IMR-90 (cell line): ENCODE results near the gene FRY.

ENCODE experiments used
- CTCF ChIP-seq: conservative IDR thresholded peaks from 2 replicates; pipeline ENCODE4 v1.5.1; 2012; ENCODE audit warnings: mild to moderate bottlenecking, low read depth, low read length, improper control_type of control experiment
- ELK1 ChIP-seq: fragments of 150-350 bp; IDR thresholded peaks from 2 replicates; pipeline ENCODE4 v1.6.1; 2016; ENCODE audit warnings: low read depth, mild to moderate bottlenecking, low read length, moderate library complexity, borderline replicate concordance
- FOS ChIP-seq: fragments of 150-350 bp; IDR thresholded peaks from 2 replicates; pipeline ENCODE4 v1.6.1; 2016; ENCODE audit warnings: low read depth, low read length
- MAFK ChIP-seq: IDR thresholded peaks from 2 replicates; pipeline ENCODE4 v1.6.1; 2012; ENCODE audit warnings: low read depth, low read length, improper control_type of control experiment
- MXI1 ChIP-seq: IDR thresholded peaks from 2 replicates; pipeline ENCODE4 v1.6.1; 2012; ENCODE audit warnings: low read depth, mild to moderate bottlenecking, low read length, moderate library complexity, borderline replicate concordance
- NFE2L2 ChIP-seq: fragments of 150-350 bp; IDR thresholded peaks from 2 replicates; pipeline ENCODE4 v1.6.1; 2016; ENCODE audit warnings: low read depth, mild to moderate bottlenecking, low read length
- POLR2A ChIP-seq: IDR thresholded peaks from 2 replicates; pipeline ENCODE4 v1.6.1; 2012; ENCODE audit warnings: mild to moderate bottlenecking, low read depth, low read length
- RAD21 ChIP-seq: IDR thresholded peaks from 2 replicates; pipeline ENCODE4 v1.6.1; 2012; ENCODE audit warnings: low read length, improper control_type of control experiment
- RCOR1 ChIP-seq: IDR thresholded peaks from 2 replicates; pipeline ENCODE4 v1.6.1; 2012; ENCODE audit warnings: mild to moderate bottlenecking, low read length, improper control_type of control experiment; ENCODE audit not compliant: insufficient replicate concordance
- RFX5 ChIP-seq: IDR thresholded peaks from 2 replicates; pipeline ENCODE4 v1.8.0; 2012; ENCODE audit warnings: low read depth, mild to moderate bottlenecking, low read length, moderate library complexity
- USF2 ChIP-seq: fragments of 150-350 bp; IDR thresholded peaks from 2 replicates; pipeline ENCODE4 v1.6.1; 2017; ENCODE audit warnings: mild to moderate bottlenecking, antibody characterized with exemption, low read length, low read depth

GRCh38 chr13:32175307-32175706 is 143.7 kb downstream of the FRY start:
- TF ChIP-seq MAFK (no peak), RAD21 (no peak), CTCF (no peak), ELK1 (no peak), POLR2A (no peak), USF2 (no peak), RCOR1 (no peak), FOS (no peak), MXI1 (no peak), RFX5 (no peak), NFE2L2 (no peak)
